Activated CD4-positive, alpha-beta T cell treated with anti-CD3 and anti-CD28 coated beads, Interleukin-10, Interleukin-2, amounts not matched to agents 100 ng/mL and 50 ng/mL, durations not matched to agents 16 hours and 8 hours (primary cell): ENCODE data around the gene GAMT.
"Not testable (repeated sequence)": the region's sequence is repeated elsewhere in the genome, so short reads cannot be mapped to it uniquely, and the experiment has no call there.

Experiments used
- DNase-seq: peaks from one replicate; pipeline ENCODE4 v3.0.0-alpha.2; 2020

GAMT gene

GRCh38 chr19:1433119-1434039 lies 32.0 kb upstream of the GAMT start:
- DNase-seq, result no peak

GRCh38 chr19:1432507-1432887 lies 31.2 kb upstream of the GAMT start:
- DNase-seq, result no peak

- no peak for DNase-seq
Measured at GRCh38 chr19:1431759-1432506, 30.6 kb upstream of the GAMT start.

- DNase-seq, result no peak
Measured at GRCh38 chr19:1430246-1430645, 28.9 kb upstream of the GAMT start.

GRCh38 chr19:1429750-1430149 lies 28.4 kb upstream of the GAMT start:
- DNase-seq, result no peak

GRCh38 chr19:1428738-1429391 lies 27.5 kb upstream of the GAMT start:
- no peak for DNase-seq

GRCh38 chr19:1427221-1427920 lies 26.0 kb upstream of the GAMT start:
- no peak for DNase-seq

GRCh38 chr19:1426736-1427135 lies 25.4 kb upstream of the GAMT start:
- no peak for DNase-seq

- no peak for DNase-seq
Measured at GRCh38 chr19:1425902-1426301, 24.6 kb upstream of the GAMT start.

GRCh38 chr19:1425102-1425837 lies 23.9 kb upstream of the GAMT start:
- DNase-seq, result no peak

GRCh38 chr19:1424192-1424955 lies 23.0 kb upstream of the GAMT start:
- DNase-seq, result no peak

- DNase-seq, result no peak
Measured at GRCh38 chr19:1423436-1424191, 22.3 kb upstream of the GAMT start.

GRCh38 chr19:1422943-1423342 lies 21.6 kb upstream of the GAMT start:
- no peak for DNase-seq

GRCh38 chr19:1422360-1422759 lies 21.0 kb upstream of the GAMT start:
- DNase-seq, result no peak

GRCh38 chr19:1421958-1422305 lies 20.6 kb upstream of the GAMT start:
- DNase-seq, result no peak

- DNase-seq, result no peak
Measured at GRCh38 chr19:1421218-1421957, 20.0 kb upstream of the GAMT start.

- DNase-seq, result no peak
Measured at GRCh38 chr19:1420590-1420989, 19.2 kb upstream of the GAMT start.

GRCh38 chr19:1420085-1420484 lies 18.7 kb upstream of the GAMT start:
- DNase-seq, result not testable (repeated sequence)

GRCh38 chr19:1418951-1419738 lies 17.8 kb upstream of the GAMT start:
- no peak for DNase-seq

- no peak for DNase-seq
Measured at GRCh38 chr19:1418496-1418775, 17.1 kb upstream of the GAMT start.
